HEK293T (cell line): Measurements from ENCODE around the gene AUNIP.

ENCODE experiments used
- ARNT ChIP-seq: fragments of 450-650 bp; IDR thresholded peaks from 2 replicates; pipeline ENCODE4 v1.6.1; 2017; ENCODE audit warnings: mild to moderate bottlenecking
- BHLHE40 ChIP-seq: fragments of 450-650 bp; IDR thresholded peaks from 2 replicates; pipeline ENCODE4 v1.6.1; 2016; ENCODE audit warnings: mild to moderate bottlenecking, moderate library complexity, borderline replicate concordance
- ELF4 ChIP-seq: fragments of 450-650 bp; IDR thresholded peaks from 2 replicates; pipeline ENCODE4 v1.6.1; 2017; ENCODE audit warnings: antibody characterized with exemption
- FOXA1 ChIP-seq: fragments of 450-650 bp; IDR thresholded peaks from 2 replicates; pipeline ENCODE4 v1.6.1; 2016; ENCODE audit warnings: mild to moderate bottlenecking
- HDGF ChIP-seq: fragments of 450-650 bp; IDR thresholded peaks from 2 replicates; pipeline ENCODE4 v1.6.1; 2017; ENCODE audit warnings: antibody characterized with exemption, borderline replicate concordance
- L3MBTL2 ChIP-seq: fragments of 450-650 bp; conservative IDR thresholded peaks from 2 replicates; pipeline ENCODE4 v1.6.1; 2016; ENCODE audit warnings: mild to moderate bottlenecking
- PKNOX1 ChIP-seq: fragments of 450-650 bp; IDR thresholded peaks from 2 replicates; pipeline ENCODE4 v1.6.1; 2016
- SP1 ChIP-seq: fragments of 450-650 bp; IDR thresholded peaks from 2 replicates; pipeline ENCODE4 v1.6.1; 2017
- SUZ12 ChIP-seq: fragments of 450-650 bp; IDR thresholded peaks from 2 replicates; pipeline ENCODE4 v1.6.1; 2016; ENCODE audit warnings: mild to moderate bottlenecking
- TARDBP ChIP-seq: fragments of 450-650 bp; IDR thresholded peaks from 2 replicates; pipeline ENCODE4 v1.6.1; 2016
- ZNF384 ChIP-seq: fragments of 450-650 bp; IDR thresholded peaks from 2 replicates; pipeline ENCODE4 v1.6.1; 2016

GRCh38 chr1:25862785-25863485 lies 3.7 kb upstream of the AUNIP start:
- TF ChIP-seq BHLHE40 (no peak), ARNT (no peak), SUZ12 (no peak), FOXA1 (no peak), ZNF384 (no peak), PKNOX1 (no peak), L3MBTL2 (no peak), TARDBP (no peak), HDGF (no peak), SP1 (no peak), ELF4 (no peak)
